Gastroesophageal sphincter (tissue), 4 donors: ENCODE results near the gene FANCD2. TPM values are rescaled to one million over a fixed set of nuclear protein-coding genes. Genes with fewer than 3 reads are reported as not detected.
"Not testable (repeated sequence)": the region's sequence is repeated elsewhere in the genome, so short reads cannot be mapped to it uniquely, and the experiment has no call there.

ENCODE experiments used
- ATAC-seq: fragments of 150-250 bp; one replicate; pipeline ENCODE4 v1.9.1; 2016; ENCODE audit warnings: mild to moderate bottlenecking, moderate library complexity
- H3K27ac ChIP-seq, 4 donors: fragments of 200-600 bp; sonication (generic) in 3 of 4; 1 replicate in 3 of 4; 2 replicates in 1 of 4; pipeline ENCODE4 v1.5.1; 2016 to 2019
- H3K27me3 ChIP-seq: fragments of 200-600 bp; sonication (generic); one replicate; pipeline ENCODE4 v1.5.1; 2019
- H3K36me3 ChIP-seq, 2 donors: fragments of 200-600 bp; sonication (generic); one replicate each; pipeline ENCODE4 v1.5.1; 2019; ENCODE audit warnings: control low read depth in 1 of 2
- H3K4me1 ChIP-seq, 3 donors: fragments of 200-600 bp; sonication (generic); 1 replicate in 2 of 3; 2 replicates in 1 of 3; pipeline ENCODE4 v1.5.1; 2016 to 2019; ENCODE audit warnings: control low read depth in 2 of 3
- H3K4me3 ChIP-seq, 2 donors: fragments of 200-600 bp; sonication (generic); one replicate each; pipeline ENCODE4 v1.5.1; 2019; ENCODE audit warnings: mild to moderate bottlenecking in 1 of 2, moderate library complexity in 1 of 2
- H3K9me3 ChIP-seq, 3 donors: fragments of 200-600 bp; sonication (generic); one replicate each; pipeline ENCODE4 v1.5.1; 2017 to 2019; ENCODE audit warnings: control low read depth in 2 of 3
- CTCF ChIP-seq, 4 experiments: fragments of 200-600 bp in 2 of 4; fragments of 450-650 bp in 2 of 4; sonication (generic) in 1 of 4; IDR thresholded peaks; one replicate each; pipeline ENCODE4 v1.5.1; 2017 to 2019; ENCODE audit warnings: antibody characterized with exemption in 4 of 4, mild to moderate bottlenecking in 2 of 4, moderate library complexity in 2 of 4
- EP300 ChIP-seq: sonication (generic); formaldehyde crosslinking; IDR thresholded peaks from one replicate; pipeline ENCODE4 v1.6.1; 2017; ENCODE audit warnings: antibody characterized with exemption, mild to moderate bottlenecking
- POLR2A ChIP-seq, 2 donors: fragments of 450-650 bp; IDR thresholded peaks; one replicate each; pipeline ENCODE4 v1.6.1; 2017; ENCODE audit warnings: antibody characterized with exemption in 2 of 2, mild to moderate bottlenecking in 2 of 2, moderate library complexity in 1 of 2
- POLR2AphosphoS5 ChIP-seq: sonication (generic); formaldehyde crosslinking; IDR thresholded peaks from one replicate; pipeline ENCODE4 v1.6.1; 2017; ENCODE audit warnings: antibody characterized with exemption
- WGBS, 2 donors: methylation state at CpG; one replicate each; pipeline ENCODE4 v1.1.5; 2018; ENCODE audit warnings: low coverage in 1 of 2; 5-methylcytosine and 5-hydroxymethylcytosine counted together
- total RNA-seq, 4 donors: library from RNA; depleted of rRNA; stranded (reverse); fragments of >200 nt; gene quantifications; one replicate each; pipeline ENCODE4 v1.1.0, GENCODE V29; 2016

FANCD2 gene
- total RNA-seq, 4 donors from 2014 or later = 0.96 to 7.3 (median 4.1) TPM

- TF ChIP-seq CTCF (IDR thresholded peaks at IDR 0.05) (no peak), EP300 (no peak), POLR2A (IDR thresholded peaks at IDR 0.05) (peak in 1 of 2 donors; percentile 6), POLR2AphosphoS5 (peak; percentile 83)
- H3K4me1 ChIP-seq = peaks cover 2 to 42% (median 23%) of the 10 kb centered on the region in 3 donors
- WGBS, 2 donors = no CpG with 5 or more reads among the region's 10 CpGs
- peak; percentile 87 for ATAC-seq
- H3K9me3 ChIP-seq = no peaks in the 10 kb centered on the region
- H3K36me3 ChIP-seq = peaks cover 0 to 31% of the 10 kb centered on the region in 2 donors
- H3K27ac ChIP-seq = peak overlapping the region; percentile 81 to 92 (median 88)
- H3K4me3 ChIP-seq = peak overlapping the region in 1 of 2 donors; percentile 19
- H3K27me3 ChIP-seq = no peaks in the 10 kb centered on the region
Measured at GRCh38 chr3:10015461-10015904, 10.8 kb upstream of the FANCD2 start.

GRCh38 chr3:10017636-10018292 is 8.5 kb upstream of the FANCD2 start:
- Histone ChIP-seq H3K36me3 (peaks cover 0 to 54% of the 10 kb centered on the region in 2 donors), H3K27ac (peak overlapping the region in 3 of 4 donors; percentile 20 to 90 (median 42)), H3K4me1 (peaks cover 2 to 28% (median 17%) of the 10 kb centered on the region in 3 donors), H3K27me3 (no peaks in the 10 kb centered on the region), H3K4me3 (no peak overlapping the region), H3K9me3 (no peaks in the 10 kb centered on the region)
- TF ChIP-seq CTCF (IDR thresholded peaks at IDR 0.05) = no peak
- no peak for TF ChIP-seq EP300
- no peak for TF ChIP-seq POLR2A (IDR thresholded peaks at IDR 0.05)
- no peak for TF ChIP-seq POLR2AphosphoS5
- no peak for ATAC-seq
- WGBS, 2 donors = 74 to 92% methylated on average over 3 to 6 of the region's 13 CpGs

- peaks cover 0 to 65% of the 10 kb centered on the region in 2 donors for H3K36me3 ChIP-seq
- 94 to 100% methylated on average over 2 of the region's 2 CpGs for WGBS, 2 donors
- not testable (repeated sequence) for H3K9me3 ChIP-seq, H3K27ac ChIP-seq, ATAC-seq, H3K27me3 ChIP-seq, H3K4me3 ChIP-seq
- peaks cover 2 to 33% (median 17%) of the 10 kb centered on the region in 3 donors for H3K4me1 ChIP-seq
Measured at GRCh38 chr3:10018806-10019205, 7.4 kb upstream of the FANCD2 start.

- Histone ChIP-seq H3K4me3 (no peak overlapping the region), H3K27me3 (no peaks in the 10 kb centered on the region), H3K27ac (no peak overlapping the region), H3K4me1 (peaks cover 2 to 35% (median 17%) of the 10 kb centered on the region in 3 donors), H3K36me3 (peaks cover 0 to 66% of the 10 kb centered on the region in 2 donors), H3K9me3 (no peaks in the 10 kb centered on the region)
- TF ChIP-seq CTCF (IDR thresholded peaks at IDR 0.05) (no peak), POLR2AphosphoS5 (no peak), EP300 (no peak), POLR2A (IDR thresholded peaks at IDR 0.05) (no peak)
- ATAC-seq = no peak
- WGBS, 2 donors = 53 to 74% methylated on average over 2 to 5 of the region's 5 CpGs
Measured at GRCh38 chr3:10019326-10019725, 6.9 kb upstream of the FANCD2 start.

GRCh38 chr3:10021856-10022775 is 4.1 kb upstream of the FANCD2 start:
- Histone ChIP-seq H3K4me1 (peaks cover 0 to 33% (median 14%) of the 10 kb centered on the region in 3 donors), H3K36me3 (peaks cover 0 to 66% of the 10 kb centered on the region in 2 donors), H3K27ac (no peak overlapping the region), H3K27me3 (no peaks in the 10 kb centered on the region), H3K9me3 (no peaks in the 10 kb centered on the region), H3K4me3 (no peak overlapping the region)
- TF ChIP-seq POLR2AphosphoS5 (no peak), CTCF (IDR thresholded peaks at IDR 0.05) (no peak), EP300 (no peak)
- 80 to 81% methylated on average over 4 to 7 of the region's 9 CpGs for WGBS, 2 donors
- no peak for ATAC-seq
